ENCODE measurements around the gene SHMT2. TPM values are rescaled to one million over a fixed set of nuclear protein-coding genes. Genes with fewer than 3 reads are reported as not detected.

The SHMT2 gene
- total RNA-seq, 4 donors from 2014 or later = 62.4 to 71.8 (median 67.4) TPM

DNA sequence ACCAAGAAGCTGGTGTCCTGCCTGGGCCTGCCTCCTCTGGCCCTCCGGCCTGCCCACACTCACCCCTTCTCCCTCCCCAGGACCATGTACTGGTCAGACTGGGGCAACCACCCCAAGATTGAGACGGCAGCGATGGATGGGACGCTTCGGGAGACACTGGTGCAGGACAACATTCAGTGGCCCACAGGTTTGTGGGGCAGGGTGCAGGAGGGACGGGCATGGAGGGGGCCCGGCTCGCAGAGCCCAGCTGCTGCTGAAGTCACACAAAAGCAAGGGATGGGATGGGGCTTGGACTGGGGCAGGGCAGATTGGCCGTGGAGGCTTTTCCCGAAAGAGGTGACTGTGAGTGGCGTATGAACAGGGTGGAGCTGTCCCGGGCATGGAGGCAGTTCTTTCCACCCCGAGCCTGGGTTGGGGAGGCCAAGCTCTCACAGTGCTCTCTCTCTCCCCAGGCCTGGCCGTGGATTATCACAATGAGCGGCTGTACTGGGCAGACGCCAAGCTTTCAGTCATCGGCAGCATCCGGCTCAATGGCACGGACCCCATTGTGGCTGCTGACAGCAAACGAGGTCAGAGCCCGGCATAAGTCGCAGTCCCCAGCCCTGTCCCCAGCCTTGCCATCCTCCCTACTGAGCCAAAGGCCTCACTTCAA lies 20.8 kb upstream of the SHMT2 start:
- no peak for DNase-seq (ENCODE audit: low spot score in 2 of 2)
- 76 to 78% methylated on average over 20 to 22 of the region's 22 CpGs for WGBS, 2 donors
- TF ChIP-seq, protein P1, sequence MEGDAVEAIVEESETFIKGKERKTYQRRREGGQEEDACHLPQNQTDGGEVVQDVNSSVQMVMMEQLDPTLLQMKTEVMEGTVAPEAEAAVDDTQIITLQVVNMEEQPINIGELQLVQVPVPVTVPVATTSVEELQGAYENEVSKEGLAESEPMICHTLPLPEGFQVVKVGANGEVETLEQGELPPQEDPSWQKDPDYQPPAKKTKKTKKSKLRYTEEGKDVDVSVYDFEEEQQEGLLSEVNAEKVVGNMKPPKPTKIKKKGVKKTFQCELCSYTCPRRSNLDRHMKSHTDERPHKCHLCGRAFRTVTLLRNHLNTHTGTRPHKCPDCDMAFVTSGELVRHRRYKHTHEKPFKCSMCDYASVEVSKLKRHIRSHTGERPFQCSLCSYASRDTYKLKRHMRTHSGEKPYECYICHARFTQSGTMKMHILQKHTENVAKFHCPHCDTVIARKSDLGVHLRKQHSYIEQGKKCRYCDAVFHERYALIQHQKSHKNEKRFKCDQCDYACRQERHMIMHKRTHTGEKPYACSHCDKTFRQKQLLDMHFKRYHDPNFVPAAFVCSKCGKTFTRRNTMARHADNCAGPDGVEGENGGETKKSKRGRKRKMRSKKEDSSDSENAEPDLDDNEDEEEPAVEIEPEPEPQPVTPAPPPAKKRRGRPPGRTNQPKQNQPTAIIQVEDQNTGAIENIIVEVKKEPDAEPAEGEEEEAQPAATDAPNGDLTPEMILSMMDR (IDR thresholded peaks at IDR 0.05) = no peak
- intact Hi-C loops (cut with DNase I; ENCODE audit: low total_unique reads) = no loop called here
- H3K4me3 ChIP-seq (ENCODE audit: low read depth, poor library complexity, severe bottlenecking) = no peak overlapping the region

DNA sequence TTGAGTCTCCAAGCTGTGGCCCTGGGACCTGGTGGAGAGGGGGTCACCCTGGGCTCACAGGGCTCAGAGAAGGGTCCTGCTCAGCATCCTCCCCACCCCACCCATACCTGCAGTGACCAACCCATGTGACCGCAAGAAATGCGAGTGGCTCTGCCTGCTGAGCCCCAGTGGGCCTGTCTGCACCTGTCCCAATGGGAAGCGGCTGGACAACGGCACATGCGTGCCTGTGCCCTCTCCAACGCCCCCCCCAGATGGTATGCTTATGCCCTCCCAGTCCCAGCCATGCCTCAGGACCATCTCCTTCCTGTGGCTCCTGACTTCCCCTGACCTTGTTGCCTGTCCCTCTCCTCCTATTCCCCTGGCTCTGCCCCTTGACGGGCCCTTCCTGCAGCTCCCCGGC lies 19.6 kb upstream of the SHMT2 start:
- WGBS, 2 donors = 76 to 84% methylated on average over 8 of the region's 8 CpGs
- intact Hi-C loops (cut with DNase I; ENCODE audit: low total_unique reads) = no loop called here
- TF ChIP-seq, protein P1 (IDR thresholded peaks at IDR 0.05) = no peak
- no peak for TF ChIP-seq POLR2A (IDR thresholded peaks at IDR 0.05)
- H3K4me3 ChIP-seq (ENCODE audit: low read depth, poor library complexity, severe bottlenecking) = no peak overlapping the region
- DNase-seq (ENCODE audit: low spot score in 2 of 2) = no peak

DNA sequence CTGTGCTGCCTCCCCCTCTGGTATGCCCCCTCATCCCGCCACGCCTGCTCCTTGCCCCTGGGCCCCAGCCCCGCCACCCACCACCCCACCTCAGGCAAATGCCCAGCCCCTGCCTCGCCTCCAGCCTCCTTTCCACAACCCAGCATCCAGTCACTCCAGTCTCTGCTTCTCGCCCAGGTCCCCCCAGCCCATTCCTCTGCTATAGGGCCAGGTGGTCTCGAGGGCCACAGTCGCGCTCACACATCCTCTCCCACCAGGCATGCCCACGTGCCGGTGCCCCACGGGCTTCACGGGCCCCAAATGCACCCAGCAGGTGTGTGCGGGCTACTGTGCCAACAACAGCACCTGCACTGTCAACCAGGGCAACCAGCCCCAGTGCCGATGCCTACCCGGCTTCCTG lies 19.1 kb upstream of the SHMT2 start:
- no peak for TF ChIP-seq POLR2A (IDR thresholded peaks at IDR 0.05)
- TF ChIP-seq, protein P1 (IDR thresholded peaks at IDR 0.05) = no peak
- no peak for DNase-seq (ENCODE audit: low spot score in 2 of 2)
- WGBS, 2 donors = 78 to 86% methylated on average over 15 of the region's 15 CpGs
- no peak overlapping the region for H3K4me3 ChIP-seq (ENCODE audit: low read depth, poor library complexity, severe bottlenecking)
- intact Hi-C loops (cut with DNase I; ENCODE audit: low total_unique reads) = no loop called here

DNA sequence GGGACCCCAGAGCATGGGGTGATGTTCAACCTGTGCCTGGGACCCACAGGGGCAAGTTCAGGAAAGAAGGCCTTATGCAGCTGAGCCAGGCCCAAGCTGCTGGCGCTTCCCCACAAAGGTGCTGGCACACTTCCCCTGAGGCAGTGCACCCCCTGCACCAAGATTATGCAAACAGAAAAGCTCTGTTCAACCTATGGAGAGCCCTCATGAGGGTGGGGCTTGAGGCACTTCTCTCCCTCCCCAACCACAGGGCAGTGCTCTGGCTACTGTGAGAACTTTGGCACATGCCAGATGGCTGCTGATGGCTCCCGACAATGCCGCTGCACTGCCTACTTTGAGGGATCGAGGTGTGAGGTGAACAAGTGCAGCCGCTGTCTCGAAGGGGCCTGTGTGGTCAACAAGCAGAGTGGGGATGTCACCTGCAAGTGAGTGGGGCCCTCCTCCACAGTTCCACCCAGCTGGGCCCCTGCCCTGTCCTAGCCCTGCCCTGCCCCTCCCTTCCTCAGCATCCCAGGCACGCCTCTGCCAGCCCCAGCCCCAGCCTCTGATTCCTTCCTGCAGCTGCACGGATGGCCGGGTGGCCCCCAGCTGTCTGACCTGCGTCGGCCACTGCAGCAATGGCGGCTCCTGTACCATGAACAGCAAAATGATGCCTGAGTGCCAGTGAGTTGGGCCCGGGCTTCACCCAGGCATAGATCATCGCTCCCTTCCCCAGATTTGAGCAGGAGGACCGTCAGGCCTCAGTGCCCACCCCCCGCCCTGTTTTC lies 18.4 kb upstream of the SHMT2 start:
- DNase-seq (ENCODE audit: low spot score in 2 of 2) = no peak
- no peak overlapping the region for H3K4me3 ChIP-seq (ENCODE audit: low read depth, poor library complexity, severe bottlenecking)
- intact Hi-C loops (cut with DNase I; ENCODE audit: low total_unique reads) = no loop called here
- TF ChIP-seq POLR2A (IDR thresholded peaks at IDR 0.05) = no peak
- TF ChIP-seq, protein P1 (IDR thresholded peaks at IDR 0.05) = no peak
- WGBS, 2 donors = 75 to 77% methylated on average over 14 to 16 of the region's 16 CpGs

DNA sequence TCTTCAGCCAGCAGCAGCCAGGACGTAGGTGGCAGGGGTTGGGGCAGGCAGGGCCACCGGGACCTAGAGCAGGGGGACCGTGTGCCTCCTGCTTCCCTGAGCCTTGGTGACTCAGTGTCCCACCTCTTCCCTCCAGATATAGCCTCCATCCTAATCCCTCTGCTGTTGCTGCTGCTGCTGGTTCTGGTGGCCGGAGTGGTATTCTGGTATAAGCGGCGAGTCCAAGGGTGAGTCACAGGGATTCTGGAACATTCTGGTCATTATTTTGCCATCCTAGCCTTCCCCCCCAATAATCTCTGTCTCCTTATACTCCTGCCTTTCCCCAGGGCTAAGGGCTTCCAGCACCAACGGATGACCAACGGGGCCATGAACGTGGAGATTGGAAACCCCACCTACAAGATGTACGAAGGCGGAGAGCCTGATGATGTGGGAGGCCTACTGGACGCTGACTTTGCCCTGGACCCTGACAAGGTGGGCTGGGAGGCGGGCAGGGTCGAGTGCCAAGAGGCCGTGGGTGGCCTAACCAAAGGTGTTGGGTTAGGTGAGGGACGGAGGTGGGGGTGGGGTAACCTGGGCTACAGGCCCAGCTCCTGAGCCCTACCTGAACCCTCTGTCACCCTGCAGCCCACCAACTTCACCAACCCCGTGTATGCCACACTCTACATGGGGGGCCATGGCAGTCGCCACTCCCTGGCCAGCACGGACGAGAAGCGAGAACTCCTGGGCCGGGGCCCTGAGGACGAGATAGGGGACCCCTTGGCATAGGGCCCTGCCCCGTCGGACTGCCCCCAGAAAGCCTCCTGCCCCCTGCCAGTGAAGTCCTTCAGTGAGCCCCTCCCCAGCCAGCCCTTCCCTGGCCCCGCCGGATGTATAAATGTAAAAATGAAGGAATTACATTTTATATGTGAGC lies 17.5 kb upstream of the SHMT2 start:
- intact Hi-C loops (cut with DNase I; ENCODE audit: low total_unique reads) = no loop called here
- no peak overlapping the region for H3K4me3 ChIP-seq (ENCODE audit: low read depth, poor library complexity, severe bottlenecking)
- whole genome bisulfite sequencing, 2 donors = 78 to 86% methylated on average over 22 to 25 of the region's 27 CpGs
- no peak for DNase-seq (ENCODE audit: low spot score in 2 of 2)
- TF ChIP-seq, protein P1 (IDR thresholded peaks at IDR 0.05) = no peak
- no peak for TF ChIP-seq POLR2A (IDR thresholded peaks at IDR 0.05)
